ENCODE measurements around the gene TMEM185A.
"Not testable (repeated sequence)": the region's sequence is repeated elsewhere in the genome, so short reads cannot be mapped to it uniquely, and the experiment has no call there.

The TMEM185A gene

DNA sequence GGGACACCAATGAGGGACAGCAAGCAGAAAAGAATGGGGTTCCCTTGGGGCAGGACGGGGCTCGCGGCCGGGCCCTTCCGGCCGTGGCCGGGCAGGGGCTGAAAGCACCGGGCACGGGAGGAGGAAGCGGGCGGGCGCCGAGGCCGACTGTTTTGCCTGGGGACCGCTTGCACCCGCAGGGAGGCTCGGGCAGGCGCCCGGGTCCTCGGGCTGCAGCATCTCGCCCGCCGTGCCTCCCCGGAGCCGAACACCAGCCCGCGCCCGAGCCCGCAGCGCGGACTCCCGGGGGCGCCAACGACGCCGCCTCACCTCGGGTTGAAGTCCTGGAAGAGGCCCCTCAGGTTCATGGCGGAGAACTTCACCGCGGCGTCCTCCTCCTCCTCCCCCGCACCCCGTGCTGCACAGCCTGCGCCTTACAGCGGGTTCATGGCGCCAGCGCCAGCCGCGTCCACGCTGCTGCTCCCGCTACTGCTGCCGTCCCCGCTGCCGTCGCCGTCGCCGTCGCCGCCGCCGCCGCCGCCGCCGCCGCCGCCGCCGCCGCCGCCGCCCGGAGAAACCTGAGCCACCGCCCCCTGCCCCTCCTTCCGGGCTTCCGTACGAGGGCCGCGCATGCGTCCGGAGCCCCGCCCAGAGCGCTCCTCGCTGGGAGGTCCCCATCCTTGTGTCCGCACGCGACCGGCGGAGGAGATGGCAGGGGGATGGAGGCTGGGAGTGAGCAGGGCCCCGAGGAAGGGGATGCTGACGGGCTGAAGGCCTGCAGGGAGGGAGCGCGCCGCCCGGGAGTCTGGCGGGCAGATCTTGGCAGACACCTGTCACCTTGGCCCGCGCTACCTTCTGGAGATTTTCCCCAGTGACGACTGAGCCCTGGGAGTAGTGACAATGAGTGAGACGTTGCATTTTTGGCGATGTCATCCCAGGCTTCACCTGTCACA is at the start of gene TMEM185A:
TMEM185A (minus strand) TSS at position 559 of the 932 bp plus-strand sequence; CDS start at position 347, 212 bp downstream.
- peak; percentile 7 for DNase-seq

DNA sequence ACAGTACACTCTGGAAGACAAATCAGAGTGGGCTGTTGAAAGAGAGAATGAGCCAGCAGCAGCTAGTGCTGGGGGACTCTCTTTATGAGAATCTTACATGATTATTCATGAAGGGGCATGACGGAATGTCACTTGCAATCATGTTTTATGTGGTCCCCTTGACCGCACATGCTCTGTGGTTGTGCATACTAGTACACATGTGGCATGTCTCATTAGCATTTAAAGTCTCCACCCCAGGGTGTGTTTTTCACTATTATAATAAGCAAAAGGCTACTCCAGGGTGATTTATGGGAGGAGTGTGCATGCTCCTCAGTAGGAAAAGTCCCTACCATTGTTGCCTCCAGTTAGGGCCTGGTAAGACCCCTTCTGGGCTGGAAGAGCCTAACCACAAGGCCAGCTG is 49.6 kb upstream of the TMEM185A start:
- DNase-seq = no peak

DNA sequence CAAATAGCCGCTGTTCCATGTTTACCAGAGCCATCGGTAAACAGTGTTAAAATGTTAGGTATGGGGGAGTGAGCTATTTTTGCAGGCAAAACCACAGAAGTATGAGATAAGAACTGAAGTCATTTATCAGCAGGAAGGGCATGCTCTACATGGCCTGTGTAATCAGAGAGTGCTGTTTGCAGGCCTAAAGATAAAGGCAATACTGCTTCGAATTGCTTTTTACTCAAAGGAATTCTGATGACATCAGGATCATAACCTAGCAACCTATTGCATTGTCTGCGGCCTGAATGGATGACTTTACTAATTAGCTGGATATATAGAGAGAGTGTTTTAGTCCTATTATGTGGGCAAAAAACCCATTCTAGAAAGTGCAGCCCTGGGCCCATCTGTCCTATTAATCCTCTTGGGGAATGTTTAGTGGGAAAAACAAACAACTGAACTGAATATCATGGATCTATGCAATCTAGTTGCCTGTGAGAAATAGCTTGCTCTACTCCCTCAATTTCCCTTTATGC is 47.6 kb upstream of the TMEM185A start:
- DNase-seq = not testable (repeated sequence)

DNA sequence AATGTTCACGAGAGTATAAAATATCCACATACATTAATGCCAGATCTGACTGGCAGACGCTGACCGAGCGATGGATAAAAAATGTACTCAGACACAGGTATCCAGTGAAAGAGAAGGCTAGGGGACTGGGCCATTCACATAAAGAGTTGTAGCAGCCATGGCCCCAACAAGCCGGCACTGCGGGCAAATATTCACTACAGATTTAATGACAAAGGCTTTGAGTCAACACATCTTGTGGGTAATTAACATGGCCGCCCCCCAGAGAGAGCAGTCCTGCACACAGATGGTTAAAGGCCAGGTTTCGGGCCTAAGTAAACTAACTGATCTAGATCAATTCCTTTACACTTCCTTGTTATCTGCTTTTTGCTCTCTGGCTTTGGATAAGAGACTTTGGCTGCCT is 44.0 kb upstream of the TMEM185A start:
- DNase-seq = not testable (repeated sequence)

DNA sequence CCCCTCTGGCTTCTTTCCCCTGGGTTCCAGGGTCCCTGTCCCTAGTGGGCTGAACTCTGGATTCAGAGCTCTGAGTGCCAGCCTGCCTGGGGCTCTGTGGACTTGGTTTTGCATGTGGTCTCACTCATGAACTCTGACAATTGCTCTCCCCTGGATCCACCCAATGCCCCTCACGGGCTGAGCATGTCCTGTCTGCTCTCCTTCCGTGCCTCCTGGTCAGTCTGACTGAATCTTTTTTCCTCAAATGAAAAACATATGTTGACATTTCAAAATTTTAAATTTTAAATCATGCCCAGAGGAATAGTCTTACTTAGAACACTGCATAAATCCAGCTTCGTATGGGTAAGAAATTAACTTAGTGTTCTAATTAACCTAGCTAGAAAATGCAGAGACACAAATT is 43.5 kb upstream of the TMEM185A start:
- not testable (repeated sequence) for DNase-seq

DNA sequence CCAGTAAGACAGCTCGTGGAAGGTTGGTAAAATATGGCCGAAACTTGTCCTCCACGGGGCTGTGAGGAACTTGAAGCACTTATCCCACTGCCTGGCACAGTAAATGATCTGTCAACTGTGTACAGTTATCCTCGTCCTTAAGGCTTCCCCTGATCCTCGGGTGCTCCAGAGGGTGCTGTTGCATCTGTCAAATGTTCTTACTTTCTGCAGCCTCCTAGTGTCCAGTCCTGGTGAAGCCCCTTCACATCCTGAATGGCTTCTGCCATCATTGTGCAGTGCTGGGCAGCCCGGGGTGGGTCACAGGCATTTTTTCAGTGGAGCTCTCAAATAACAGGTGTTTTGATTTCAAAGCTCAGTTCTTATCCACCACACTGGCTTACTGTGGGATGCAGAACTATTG is 29.0 kb upstream of the TMEM185A start:
- DNase-seq = not testable (repeated sequence)

DNA sequence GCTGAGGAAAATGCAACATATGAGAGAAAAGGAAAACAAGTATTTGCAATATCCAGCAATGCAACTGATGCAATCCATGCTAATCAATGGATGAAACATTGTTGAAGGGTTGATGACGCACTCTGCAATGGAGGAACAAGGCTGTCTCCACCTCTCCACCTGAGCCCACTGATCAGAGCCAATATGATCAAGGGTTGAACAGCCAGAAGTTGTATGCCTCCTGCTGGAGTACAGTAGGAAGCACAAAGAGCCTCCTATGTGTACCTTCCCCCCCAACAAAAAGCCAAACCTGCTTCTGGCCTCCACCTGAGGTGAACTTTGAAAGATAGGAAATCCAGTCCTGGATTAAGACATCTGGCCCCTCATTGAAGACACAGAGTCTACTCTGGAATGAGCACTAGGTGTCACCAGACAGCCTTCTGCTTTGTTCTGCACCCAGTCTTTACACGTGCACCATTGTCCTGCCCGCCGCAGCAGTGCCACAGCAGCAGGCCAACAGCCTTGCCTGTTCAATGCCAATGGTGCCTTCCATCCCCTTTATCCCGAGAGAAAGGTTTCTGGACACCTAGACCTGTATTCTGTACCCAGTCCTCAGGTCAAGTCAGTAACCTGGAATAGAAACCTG is 24.8 kb upstream of the TMEM185A start:
- not testable (repeated sequence) for DNase-seq

DNA sequence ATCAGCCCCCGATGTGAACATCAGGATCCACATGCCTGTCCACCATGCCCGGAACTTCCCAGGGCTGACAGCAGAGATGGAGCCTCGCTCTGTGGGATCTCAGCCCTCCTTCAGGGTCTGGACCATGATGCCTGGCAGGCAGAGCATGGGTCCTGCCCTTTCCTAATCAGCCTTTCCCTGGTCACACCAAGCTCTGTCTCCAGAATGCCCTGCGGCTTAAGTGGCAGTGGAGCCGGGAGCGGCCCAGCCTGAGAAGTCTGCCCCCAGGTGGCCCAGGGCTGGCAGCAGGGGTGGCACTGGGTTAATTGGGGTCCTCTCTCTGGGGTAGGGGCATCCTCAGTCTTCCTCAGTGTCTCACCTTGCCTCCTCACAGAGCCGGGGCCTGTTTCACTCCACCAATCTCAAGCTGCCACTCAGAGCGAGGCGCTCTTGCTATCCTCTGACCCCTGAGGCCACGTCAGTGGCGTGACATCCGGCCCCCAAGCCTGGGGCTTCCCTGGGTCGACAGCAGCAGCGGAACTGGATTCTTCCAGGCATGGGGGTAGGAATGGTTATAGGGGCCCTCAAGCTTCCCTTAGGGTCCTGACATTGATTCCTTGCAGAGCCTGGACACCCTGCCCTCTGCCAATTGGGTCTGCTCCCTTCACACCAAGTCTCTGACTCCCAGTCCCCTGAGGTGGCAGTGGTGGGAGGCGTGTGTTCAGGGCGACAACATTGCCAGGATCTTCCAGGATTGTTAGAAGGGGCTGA is 20.8 kb upstream of the TMEM185A start:
- DNase-seq = no peak

DNA sequence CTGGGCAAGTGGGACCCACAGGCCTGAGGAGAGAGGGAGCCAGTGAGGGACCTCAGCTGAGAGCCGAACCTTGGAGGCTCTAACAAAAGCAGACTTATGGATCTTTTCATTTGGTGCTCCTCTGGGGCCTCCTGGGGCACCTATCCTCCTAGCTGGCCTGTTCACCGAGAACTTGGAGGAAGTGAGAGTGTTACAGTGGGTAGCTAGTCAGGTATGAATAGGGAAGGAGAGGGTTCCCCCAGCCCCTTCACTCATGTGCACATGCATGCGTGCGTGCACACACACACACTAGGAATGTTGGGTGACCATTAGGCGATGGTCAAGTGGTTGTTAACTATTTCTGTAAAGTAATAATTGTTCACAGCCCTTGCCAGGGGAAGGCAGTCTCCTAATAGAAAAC is 18.6 kb upstream of the TMEM185A start:
- no peak for DNase-seq

DNA sequence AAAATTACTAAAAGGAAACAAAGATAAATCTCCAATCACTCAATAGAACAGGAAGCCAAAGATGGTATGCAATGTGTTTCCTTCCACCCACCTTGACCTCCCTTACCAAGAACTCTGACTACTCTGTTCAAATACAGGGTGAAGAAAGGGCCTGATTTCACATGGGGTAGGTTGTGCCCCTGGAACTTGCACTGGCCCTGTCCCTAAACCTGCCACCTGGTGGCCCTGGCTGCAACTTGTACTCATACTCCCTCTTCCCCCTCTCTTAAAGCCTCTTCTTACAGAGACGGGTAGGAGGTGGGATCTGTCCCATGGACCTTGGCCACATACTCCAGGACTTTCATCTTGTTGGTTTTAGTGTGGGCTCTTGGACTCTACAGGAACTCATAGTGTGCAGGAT is 17.3 kb upstream of the TMEM185A start:
- no peak for DNase-seq

DNA sequence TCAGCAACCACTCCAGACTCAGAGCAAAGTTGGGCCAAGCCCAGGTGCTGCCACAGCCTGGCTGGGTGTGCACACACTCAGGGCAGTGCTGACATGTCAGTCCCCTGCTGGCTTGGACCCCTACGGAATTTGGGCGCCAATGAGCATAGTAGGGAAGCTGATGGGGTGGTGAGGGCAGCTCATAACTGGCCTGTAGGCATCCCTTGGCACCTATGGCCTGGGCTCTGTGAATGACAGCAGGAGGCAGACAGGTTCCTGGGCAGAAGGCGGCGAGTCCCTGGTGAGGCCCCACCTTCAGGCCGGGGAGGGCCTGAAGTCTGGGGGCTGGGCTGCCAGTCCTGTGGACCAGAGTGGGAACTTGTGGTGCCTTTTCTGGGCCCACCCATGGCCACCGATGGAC is 15.9 kb upstream of the TMEM185A start:
- DNase-seq = no peak

DNA sequence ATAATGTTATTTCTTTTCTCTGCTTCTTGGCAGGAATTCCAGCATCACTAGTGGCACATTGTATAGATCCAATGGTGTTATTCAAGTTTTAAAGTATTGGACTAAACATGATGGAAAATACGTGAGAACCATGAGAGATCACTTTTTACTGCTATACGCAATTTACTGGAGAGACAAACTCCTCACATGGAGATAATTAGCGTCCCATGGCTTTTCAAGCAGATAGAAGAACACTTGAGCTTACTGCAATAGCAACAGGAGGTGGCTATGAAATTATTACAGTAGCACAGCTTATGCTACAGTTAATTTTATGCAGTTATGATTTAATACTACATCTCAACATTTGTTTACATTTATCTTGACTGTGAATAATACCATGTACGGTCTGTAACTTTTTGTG is 11.9 kb upstream of the TMEM185A start:
- no peak for DNase-seq

DNA sequence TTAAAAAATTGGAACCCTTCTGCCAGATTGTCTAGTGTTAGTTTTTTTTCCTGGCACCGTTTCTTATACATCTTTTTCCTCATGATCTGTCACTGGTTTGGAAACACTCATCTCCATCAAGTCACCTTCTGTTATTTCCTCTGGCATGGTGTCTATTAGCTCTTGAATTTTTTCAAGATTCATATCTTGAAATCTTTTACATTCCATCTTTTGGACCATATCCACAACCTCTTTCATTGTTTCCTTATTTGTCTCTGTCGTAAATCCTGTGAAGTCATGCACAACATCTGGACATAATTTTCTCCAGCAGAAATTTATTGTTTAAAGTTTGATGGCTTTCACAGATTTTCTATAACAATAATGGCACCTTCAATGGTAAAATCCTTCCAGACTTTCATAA is 10.2 kb upstream of the TMEM185A start:
- DNase-seq = no peak

DNA sequence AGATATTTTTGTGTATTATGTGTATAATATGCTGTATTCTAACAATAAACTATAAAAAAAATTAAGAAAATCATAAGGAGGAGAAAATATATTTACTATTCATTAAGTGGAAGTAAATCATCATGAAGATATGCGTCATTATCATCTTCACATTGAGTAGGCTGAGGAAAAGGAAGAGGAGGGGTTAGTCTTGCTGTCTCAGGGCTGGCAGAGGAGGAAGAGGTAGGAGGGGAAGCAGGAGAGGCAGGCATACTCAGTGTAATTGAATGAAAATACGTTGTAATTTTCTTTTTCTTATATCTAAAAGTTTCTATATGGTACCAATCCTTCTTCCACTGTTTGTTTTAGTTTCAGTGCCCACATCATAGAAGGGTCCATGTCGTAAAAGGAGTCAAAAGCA is 9.8 kb upstream of the TMEM185A start:
- no peak for DNase-seq

DNA sequence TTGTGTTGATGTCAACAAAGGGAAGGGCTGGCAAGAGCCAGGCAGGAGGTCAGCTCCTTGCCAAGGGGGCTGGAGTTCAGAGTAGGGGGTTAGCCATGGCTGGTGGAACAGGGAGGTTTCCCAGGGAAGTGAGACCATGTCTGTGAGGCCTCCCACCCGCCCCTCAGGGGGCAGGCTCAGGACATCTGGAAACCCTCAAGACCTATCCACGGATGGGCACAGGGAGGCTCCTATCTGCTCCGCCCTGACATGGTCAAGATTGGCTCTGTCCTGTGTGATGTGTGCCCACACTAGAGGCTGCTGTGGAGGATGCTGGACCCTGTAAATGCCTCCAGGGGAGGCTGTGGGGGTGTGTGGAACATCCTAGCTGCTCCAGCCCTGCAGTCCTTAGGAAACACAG is 8.0 kb upstream of the TMEM185A start:
- no peak for DNase-seq

DNA sequence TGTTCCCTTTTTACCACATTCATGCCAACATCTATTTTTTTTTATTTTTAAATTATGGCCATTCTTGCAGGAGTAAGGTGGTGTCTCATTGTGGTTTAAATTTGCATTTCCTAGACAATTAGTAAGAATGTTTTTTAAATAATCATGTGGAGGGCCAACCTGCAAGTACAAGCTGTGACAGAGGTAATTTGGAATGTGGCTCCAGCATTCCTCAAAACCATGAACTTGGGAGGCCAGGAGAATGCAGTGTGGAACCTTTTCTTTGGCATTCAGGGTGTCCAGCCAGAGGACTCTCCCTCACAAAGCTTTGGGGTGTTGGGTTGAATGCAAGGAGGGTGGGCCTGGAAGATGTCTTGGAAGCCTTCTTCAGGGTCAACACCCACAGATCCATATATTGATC is 7.3 kb upstream of the TMEM185A start:
- no peak for DNase-seq

DNA sequence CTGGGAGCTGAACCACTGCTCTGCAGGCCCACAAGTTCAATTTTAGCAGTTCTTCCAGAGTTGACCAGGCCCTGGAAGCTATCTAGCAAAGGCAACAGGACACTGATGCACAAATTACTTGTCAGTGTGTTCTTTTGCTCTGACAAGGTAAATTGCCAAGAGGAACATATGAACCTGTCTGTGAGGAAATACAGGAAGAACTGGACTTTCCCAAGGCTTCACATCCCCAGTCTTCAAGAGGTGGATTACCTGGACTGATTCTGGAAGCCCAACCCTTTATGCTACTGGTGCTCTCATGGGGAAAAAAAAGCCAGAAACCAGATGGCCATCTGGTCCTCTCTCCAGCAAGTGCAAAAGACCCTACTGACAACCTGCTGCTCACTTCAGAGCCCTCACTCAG is 1.9 kb upstream of the TMEM185A start:
- no peak for DNase-seq

DNA sequence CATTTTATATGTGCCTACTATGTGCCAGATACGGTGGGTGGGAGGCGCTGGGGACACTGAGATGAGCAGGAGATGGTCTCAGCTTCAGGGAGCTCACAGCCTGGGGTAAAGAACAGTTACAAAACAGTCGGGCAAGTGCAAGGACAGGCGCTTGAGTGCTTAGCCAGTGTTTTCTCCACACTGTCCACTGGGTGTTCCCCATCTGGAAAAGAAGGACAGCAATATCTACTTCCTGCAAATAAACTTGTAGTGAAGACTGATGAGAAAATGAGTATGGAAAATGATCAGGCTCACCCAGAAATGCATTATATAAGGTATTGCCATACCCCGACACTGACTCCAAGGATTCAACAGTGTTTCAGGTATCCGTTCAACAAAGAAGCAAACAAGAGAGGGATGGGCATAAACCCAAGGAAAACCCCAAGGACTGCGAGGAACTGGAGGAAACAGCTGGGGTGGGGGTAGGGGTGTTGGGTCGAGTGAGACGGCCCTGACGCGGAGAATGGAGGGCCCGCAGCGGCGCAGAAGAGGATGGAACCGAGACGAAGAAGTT is 835 bp downstream of the TMEM185A start:
- DNase-seq = no peak

DNA sequence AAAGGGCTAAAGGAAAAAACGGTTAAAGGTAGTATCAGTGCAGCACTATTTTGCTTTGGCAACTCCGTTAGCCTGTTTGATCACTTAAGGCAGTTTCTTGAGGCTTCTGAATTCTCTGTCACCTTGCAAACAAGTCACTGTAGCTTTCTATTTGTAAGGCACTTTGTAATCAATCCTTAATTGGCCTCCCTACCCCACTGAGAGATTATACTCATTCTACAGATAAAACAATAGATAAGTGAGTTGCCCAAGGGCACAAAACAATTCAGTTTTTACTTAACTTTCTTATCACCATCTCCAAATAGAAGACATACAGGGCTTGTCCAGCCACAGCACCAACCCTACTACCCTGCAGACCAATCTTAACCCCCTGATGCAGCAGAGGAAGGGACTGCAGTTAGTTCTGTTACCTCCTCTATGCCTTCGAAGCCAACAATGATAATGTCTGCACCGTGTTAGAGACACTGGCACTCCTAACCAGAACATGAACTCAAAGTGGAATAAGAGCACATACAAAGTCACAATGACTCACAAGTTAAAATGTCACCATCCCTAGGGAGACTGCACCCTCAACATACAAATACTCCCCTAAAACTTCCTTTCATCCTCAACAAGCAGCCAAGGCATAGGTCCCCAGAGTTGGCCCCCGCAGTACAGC is 1.7 kb downstream of the TMEM185A start:
- DNase-seq = no peak

DNA sequence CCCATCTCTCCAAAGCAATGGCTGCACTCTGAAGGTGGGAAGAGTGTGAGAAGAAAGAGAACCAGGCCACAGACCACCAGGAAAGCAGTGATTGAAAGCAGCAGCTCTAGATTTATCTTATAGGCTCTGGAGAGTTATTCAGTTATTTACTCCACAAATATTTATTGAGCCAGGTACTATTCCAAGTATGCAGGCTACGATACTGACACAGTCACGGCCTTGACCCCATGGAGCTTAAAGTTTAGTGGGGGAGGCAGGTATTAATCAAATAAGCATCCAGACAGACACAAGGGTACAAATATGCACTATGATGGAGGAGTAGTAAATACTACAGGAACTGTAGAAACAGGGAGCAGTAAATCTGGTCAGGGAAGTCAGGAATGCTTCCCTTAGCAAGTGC is 2.8 kb downstream of the TMEM185A start:
- no peak for DNase-seq

DNA sequence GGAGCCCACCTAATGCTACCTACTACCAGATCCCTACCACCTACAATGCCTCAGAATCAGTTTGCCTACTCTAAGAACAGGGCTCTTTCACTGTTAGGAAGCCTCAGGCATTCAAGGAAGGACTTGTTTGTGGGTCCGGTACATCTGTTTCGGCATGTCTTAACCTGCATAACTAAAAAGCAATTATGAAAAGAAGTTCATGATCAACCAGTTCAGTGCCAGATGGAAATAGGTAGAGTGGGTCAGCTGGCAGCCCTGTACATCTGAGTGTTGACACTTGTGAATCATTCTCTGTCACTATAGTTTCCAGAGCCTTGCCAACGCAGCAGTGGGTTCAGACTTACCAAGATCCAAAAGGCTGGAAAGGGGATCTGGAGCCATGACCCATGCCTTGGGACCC is 3.3 kb downstream of the TMEM185A start:
- no peak for DNase-seq

DNA sequence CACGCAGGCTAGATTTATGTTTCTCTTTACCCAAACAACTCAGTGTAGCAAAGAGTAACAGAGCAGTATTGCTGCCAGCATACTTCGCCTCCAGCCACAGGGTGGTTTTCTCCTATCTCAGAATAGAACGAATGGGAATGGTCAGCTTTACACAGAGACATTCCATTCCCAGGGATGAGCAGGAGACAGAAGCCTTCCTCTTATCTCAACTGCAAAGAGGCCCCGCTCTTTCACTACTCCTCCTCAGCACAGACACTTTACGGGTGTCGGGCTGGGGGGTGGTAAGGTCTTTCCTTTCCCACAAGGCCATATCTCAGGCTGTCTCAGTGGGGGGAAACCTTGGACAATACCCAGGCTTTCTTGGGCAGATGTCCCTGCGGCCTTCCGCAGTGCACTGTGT is 4.8 kb downstream of the TMEM185A start:
- DNase-seq = not testable (repeated sequence)
